Measurements from ENCODE around the gene TGFBR3L.
"Not testable (repeated sequence)": the region's sequence is repeated elsewhere in the genome, so short reads cannot be mapped to it uniquely, and the experiment has no call there.

TGFBR3L gene

DNA sequence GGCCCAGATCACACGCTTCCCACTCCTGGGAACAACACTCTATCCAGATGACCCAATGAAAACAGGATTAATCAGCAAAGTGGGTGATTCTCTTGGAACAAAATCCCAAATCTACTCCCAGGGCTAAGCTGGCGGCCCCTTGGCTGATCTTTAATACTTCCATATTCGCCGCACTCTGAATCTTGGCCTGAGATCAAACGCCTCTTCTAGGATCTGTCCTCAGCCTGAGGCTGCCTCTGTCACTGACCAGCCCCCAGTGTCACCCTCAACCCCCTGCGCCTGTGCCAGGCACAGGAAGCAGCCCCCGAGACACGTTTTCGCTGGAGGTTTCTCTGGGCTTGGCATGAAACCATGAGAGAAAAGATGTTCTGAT, 13.7 kb downstream of the TGFBR3L start:
- no peak for DNase-seq (ENCODE audit: low spot score)

DNA sequence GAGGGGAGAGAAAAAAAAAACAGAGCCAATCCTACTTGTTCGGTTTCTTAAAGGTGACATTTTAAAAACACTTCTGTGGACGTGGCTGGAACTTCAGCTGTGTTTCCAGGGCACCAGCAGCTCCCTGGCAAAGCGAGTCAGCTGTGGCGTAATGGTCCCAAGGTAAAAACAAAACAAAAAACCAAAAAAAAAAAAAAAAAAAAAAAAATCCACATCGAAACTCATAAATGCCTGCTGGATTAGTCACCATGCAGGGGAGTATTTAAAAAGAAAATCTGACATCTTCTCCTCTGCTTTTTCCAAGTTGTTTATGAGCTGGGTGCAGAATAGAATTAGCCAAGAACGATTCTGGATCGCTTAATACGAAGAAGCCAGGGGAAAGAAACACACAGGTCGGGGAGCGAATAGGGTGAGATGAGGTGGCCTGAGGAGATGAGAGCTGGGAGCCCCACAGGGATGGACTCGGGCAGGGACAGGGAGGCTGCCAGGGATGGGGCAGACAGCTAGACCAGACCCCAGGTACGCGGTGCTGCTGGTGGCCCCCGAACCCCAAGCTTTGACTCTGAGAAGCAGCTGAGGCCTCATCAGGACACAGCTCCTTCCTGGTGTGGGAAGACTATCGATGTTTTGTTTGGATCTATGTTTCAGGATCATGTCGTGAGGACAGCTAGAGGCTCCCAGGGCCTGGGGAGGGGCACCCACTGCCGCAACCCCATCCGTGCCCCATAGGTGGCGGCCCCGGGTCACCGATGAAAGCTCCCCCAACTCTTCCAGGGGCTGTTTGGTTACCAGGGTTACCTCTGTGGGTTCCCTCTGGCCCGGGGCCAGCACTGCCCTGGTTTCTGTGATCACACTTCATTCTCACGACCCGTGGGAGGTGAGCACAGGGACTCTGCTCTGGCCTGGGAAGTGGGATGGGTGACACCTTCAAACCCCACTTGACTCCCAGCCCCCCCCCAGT, 14.4 kb downstream of the TGFBR3L start:
- no peak for DNase-seq (ENCODE audit: low spot score)

DNA sequence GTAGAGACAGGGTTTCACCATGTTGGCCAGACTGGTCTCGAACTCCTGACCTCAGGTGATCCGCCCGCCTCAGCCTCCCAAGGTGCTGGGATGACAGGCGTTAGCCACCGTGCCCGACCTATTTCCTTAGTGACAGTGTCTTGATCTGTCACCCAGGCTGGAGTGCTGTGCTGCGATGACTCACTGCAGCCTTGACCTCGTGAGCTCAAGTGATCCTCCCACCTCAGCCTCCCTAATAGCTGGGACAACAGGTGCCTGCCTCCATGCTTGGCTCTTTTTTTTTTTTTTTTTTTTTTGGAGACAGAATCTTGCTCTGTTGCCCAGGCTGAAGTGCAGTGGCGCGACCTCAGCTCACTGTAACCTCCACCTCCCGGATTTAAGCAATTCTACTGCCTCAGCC, 15.4 kb downstream of the TGFBR3L start:
- not testable (repeated sequence) for DNase-seq (ENCODE audit: low spot score)

DNA sequence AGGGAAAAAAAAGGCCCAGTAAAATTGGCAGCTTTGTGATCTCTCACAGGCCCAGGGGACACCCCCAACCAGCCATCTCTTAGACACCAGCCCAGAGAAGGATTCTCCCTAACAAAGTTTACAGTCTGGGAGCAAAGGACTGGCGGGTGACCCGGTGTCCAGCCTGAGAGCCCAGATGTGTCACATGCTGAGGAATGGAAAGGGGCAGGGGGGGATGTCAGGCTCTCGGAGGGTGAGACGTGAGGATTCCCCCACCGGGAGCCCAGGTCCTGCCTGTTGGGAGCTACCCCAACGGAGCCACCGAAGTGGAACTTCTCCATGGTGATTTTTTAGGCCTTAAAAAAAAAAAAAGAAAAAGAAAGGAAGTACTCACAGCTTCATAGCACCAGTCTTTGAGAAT, 16.1 kb downstream of the TGFBR3L start:
- DNase-seq (ENCODE audit: low spot score) = no peak

DNA sequence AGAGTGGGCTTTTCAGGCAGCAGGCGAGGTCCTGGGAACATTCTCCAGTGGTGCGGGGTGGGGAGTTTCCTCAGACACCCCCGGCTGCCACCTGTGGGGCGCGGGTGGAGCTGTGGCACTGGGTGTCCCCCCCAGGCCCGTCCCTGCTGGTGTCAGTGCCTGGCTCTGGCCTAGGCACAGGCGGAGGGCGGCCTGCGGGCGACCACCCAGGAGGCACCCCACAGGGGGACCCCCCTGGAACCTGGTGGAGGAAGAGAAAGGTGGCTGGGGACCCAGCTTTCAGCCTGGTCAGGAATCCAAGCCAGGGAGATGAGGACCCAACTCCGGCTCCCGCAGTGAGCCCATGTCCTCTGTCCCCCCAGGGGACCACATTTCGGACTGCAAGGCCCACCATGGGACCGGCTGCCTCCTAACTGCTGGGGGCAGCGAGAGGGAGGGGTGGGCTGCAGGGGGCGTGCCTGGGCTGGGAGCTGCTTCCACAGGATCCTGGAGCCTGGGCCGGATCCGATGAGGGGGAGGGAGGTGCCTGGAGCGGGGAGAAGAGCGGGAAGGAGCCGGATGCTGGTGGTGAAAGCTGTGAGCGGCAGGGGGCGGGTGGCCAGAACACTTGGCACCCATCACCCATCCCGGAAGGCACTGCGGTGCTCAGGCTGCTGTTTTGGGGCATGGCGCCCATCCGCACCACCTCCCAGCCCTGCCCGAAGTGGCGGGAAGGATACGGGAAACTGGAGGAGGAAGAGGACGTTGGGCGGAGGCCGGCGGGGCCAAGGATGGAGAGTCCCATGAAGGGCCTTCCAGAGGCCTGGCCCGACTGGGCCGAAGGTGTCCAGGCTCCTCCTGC, 16.8 kb downstream of the TGFBR3L start:
- no peak for DNase-seq (ENCODE audit: low spot score)

DNA sequence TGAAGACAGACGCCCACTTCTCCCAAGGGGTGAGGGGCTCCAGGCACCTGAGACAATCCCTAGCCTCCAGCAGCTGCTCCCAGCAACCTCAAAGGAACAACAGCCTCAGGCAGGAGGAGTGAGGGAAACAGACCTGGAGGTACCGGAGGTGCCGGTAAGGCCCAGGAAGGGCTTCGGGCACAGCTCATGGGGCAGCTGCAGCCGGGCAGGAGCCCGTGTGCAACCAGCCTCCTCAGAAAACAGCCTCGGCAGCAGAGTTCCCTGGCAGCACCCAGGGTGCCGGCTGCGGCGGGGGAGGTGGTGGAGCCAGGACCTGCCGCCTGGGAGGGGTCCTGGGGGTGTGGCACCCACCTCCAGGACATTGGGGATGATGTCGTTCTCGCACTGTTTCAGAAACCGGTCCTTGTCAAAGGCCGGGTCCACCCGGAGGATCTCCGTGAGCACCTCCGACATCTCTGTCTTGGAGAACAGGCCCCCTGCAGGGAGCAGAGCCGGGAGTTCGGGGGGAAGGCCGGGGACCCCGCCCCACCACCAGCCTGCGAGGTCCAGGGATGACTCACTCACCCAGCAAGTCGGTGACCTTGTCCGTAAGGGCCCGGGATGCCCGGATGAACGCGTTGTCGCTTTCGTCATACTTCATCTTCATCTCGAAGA, 17.8 kb downstream of the TGFBR3L start:
- no peak for DNase-seq (ENCODE audit: low spot score)

DNA sequence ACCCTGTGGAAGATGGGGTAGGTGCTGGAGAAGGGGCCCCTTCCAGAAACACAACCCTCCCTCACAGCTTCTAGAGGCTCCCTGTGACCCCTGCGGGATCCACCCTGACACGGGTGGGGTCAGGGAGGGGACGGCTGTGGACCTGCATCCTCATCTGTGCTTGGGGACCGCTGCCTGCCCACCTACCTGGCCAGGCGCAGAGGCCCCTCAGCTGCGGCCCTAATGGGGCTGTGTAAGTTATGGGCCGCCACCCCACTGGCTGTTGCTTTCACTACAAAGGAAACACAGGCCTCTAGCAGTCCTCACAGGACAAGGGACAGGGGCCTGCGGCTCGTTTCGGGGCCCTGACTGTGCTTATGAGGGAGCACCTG, 18.3 kb downstream of the TGFBR3L start:
- no peak for DNase-seq (ENCODE audit: low spot score)

DNA sequence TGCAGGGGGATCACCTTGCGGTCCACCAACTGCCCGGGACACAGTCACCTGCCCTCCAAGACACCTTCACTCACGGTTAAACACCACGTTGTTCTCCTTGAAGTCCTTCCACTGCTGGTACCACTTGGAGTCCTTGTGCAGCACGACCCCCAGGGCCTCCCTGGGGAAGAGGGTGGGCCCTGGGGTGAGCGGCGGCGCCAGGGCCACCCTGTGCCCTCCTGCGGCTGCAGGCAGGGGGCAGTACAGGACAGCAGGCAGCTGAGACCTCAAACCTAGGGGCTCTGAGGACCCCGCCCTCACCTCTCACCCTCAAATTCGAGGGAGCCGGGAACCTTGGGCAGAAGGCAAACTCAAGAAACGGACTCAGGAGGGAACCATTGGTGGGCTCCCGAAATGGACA, 18.8 kb downstream of the TGFBR3L start:
- DNase-seq (ENCODE audit: low spot score) = no peak

DNA sequence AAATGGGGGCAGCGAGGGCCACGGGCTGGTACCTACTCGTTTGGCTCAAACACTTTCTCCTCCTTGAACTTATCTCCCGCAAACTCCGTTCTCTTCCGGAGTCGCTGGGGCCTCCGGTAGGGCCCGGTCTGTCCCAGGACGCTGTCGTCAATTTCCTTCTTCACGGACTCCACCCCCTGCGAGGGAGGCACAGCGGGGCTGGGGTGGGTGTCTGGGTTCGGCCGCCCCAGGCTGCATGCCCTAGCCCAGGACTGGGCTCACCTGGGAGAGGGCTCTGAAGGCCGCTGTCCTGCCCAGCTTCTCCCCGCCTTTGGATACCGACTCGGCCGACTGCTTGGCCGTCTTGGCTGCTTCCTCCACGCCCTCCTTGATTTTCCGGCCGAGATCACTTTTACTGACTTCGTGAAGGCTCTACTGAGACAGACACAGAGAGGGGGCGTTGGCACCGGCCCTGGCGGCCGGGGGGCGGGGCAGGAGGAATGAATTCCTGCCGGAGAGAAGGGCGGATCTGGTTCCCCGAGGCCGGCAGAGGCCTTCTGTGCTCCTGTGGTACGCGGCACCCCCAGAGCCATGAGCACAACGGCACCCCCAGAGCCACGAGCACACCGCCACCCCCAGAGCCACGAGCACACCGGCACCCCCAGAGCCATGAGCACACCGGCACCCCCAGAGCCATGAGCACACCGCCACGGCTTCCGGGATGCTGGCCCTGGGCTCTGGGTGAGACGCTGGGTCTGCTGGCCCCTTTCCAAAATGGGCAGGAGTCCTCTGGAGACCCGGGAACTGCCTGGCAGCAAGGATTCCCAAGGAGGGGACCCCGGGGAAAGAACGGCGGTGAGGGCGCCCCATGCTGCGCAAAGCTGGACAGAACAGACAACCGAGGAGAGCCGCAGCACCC, 19.4 kb downstream of the TGFBR3L start:
- DNase-seq (ENCODE audit: low spot score) = no peak

DNA sequence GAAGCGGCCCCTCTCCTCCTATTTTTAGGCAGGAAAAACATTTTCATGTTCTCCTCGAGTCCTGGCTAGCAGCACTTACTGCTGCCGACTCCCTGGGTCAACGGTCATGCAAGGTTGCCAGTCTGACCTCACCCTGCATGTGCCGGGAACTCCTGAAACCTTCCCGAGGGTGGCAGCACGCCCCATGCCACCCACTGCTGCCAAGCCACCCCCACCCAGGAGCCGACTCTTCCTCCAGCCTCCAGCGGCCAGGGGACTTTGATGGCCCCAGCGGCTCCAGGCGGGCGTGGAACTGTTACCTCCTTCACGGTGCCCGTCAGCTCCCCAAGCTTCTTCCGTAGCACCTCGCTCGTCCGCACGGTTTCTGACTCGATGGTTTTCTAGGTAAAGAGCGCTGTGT, 20.1 kb downstream of the TGFBR3L start:
- no peak for DNase-seq (ENCODE audit: low spot score)

DNA sequence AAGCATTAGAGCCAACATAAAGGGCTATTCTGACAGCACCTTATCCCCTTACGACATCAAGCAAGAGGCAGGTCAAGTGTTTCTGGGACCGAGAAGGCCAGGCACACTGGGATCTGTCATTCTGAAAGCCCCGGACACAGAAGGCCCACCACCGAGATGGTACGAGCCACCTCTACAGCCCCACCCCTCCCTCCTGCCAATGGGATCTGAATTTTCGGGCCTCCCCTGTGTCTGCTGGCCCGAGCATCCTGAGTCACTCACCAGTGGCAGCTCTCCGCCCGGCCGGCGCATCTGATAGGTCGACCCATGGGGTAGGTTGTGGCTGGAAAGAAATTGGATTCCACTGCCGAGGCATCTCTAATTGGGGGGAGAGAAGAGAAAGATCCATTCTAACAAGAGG, 26.2 kb downstream of the TGFBR3L start:
- DNase-seq (ENCODE audit: low spot score) = no peak

DNA sequence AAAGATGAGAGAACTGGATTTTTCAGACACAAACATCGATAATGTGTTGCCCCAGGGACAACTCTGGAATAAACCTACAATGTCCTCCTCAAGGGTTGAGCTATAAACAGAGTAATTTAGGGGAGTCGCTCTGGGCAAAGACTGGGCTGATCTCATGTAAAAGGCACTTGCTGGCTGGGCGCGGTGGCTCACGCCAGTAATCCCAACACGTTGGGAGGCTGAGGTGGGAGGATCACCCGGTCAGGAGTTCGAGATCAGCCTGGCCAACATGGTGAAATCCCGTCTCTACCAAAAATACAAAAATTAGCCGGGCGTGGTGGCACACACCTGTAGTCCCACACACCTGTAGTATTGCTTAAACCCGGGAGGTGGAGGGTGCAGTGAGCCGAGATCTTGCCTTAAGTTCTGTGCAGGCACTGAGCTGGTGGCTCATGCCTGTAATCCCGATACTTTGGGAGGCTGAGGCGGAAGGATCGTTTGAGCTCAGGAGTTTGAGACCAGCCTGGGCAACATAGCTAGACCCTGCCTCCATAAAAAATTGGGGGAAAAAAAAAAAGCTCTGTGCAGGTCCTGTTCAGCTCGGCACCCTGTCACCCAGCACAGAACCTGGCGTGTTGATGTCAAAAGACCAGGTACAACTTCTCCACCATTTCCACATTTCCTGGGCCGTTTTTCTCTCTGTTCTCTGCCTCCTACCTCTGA, 27.4 kb downstream of the TGFBR3L start:
- DNase-seq (ENCODE audit: low spot score) = no peak

DNA sequence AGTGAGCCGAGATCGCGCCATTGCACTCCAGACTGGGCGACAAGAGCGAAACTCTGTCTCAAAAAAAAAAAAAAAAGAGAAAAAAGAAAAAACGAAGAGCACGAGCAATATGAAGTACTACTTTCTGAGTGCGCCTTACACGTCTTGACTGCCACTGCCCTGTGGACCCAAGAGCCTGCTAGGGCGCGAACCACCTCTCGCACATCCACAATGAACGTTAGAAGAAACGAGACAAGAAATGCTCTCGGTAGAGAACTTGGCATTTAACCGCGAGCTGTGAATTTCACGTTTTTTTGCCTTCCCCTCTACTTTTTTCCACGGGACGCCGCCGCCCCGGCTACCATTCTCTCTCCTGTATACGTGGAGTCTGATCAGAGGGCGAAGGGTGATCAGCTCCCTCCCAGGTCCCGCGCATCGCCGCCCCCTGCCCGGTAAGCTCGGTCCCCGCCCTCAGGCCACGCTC, 28.4 kb downstream of the TGFBR3L start:
- no peak for DNase-seq (ENCODE audit: low spot score)

DNA sequence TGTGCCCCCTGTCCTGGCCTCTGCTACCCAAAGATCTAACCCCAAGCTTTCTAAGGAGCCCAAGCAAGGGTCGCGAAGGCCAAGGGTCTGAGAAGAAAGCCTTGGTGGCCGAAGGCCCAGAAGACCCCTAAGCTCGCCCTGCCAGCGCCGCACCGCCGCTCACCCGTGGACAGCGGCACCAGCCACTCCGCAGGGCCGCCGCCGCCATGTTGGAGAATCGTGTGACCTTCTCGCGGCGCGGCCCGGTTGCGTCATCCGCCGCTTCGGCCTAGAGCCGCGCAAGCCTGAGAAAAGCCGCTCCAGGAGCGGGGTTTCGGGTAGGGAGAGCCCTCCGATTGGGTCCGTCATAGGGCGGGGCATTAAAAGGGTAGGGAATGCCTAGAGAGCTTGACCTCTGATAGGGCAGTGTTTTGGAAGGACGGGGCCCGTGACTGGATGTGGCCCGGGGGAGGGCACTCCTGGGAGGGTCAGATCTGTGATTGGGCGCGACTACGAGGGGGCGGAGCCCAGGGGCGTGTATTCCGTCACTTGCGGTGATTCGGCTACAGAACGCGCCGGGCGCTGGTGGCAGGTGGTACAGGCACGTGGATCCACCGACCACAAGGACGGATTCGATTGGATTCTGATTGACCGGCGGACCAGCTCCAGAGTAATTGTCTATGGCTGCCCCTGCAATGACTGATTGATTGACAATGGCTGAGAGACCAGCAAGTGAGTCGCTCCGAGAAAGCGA, 29.0 kb downstream of the TGFBR3L start, which contains the start of gene TIMM44:
TIMM44 (minus strand) TSS at position 223 of the 733 bp plus-strand sequence; CDS start at position 208, 15 bp downstream.
- peak; percentile 98 for DNase-seq (ENCODE audit: low spot score)

DNA sequence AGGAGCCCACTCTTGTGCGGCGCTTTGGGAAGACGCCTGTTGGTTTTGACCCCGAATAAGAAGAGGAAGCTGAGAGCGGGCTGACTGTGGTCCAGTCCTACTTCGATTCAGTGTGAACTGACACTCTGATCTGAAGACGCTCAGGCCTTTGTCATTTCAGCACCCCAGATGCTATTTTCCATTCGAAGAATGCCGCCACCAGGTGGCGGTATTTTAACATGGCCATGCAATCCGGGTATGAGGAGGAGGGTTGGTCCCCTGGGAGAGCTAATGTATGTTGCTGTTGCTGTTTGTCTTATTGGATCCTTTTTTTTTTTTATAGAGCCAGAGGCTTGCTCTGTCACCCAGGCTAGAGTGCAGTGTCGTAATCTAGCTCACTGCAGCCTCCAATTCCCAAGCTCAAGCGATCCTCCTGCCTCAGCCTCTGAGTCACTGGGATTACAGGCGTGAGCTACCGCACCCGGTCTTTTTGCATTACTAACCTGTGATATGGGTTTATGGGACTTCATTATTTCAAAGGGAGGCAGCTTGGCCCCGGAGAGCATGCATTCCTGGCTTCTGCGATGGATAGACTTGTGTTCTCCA, 29.6 kb downstream of the TGFBR3L start:
- peak; percentile 83 for DNase-seq (ENCODE audit: low spot score)

DNA sequence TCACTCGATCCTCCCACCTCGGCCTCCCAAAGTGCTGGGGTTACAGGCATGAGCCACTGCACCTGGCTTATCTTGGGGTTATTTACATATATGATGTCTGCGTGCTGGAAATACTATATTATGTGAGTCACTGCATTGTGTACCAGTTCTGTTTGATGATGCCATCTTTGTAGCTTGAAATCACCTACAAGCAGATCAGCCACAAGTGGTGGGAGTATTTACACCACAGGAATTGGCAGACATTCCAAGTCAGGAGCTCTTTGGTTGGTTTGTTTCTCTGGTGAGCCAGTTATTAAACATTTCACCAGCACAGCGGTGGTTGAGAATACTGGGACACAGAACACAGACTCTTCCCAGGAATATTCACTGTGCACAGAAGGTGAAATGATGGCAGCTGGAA, 33.3 kb downstream of the TGFBR3L start:
- no peak for DNase-seq (ENCODE audit: low spot score)

DNA sequence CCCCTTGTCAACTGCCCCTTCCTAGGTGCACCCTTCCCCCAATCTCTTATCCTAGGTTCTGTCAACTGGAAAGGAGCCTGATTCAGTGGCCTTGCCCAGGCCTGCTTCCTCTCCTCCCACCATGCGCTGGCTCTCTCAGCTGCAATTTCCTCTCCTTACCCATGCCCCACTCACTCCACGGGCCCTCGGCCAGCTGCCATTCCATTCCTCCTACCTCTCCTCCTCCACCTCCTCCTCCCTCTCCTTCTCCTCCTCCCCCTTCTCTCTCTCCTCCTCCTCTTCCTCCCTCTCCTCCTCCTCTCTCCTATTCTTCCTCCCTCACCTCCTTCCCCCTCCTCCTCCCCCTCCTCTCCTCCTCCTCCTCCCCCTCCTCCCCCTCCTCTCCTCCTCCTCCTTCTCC, 38.4 kb downstream of the TGFBR3L start:
- peak; percentile 14 for DNase-seq (ENCODE audit: low spot score)

DNA sequence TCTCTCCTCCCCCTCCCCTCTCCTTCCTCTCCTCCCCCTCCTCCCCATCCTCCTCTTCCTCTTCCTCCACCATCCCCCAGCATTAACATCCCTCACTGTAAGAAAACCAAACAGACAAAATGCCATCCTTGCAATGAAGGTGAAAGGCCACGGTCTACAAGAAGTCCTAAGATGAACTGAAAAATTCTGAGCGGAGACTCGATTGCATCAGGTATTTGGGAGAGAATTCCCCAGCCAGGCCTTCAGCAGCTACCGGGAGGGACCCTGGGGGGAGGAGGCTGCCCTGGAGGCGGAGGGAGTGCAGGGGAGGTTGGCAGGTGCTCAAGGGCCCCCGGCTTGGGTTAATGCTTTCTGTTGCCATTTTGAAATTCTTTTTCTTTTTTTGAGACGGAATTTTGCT, 38.9 kb downstream of the TGFBR3L start:
- no peak for DNase-seq (ENCODE audit: low spot score)

DNA sequence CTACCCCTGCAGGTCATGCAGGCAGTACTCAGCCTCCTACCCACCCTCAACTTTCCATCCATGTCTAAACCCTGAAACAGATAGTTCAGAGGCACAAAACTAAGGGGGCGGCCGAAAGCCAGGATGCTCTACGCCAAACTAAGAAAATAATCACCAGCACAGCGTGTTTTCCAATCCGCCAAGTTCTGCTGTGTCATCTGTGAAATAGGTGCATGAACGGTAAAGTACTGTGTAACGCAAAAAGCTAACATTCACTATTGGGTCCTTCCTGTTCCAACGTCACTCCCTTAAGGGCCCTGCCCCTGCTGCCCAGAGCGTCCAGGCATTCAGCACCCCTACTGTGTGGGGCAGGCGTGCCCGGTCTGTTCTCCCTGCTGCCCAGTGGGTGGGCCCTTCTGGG, 41.1 kb downstream of the TGFBR3L start:
- DNase-seq (ENCODE audit: low spot score) = no peak

DNA sequence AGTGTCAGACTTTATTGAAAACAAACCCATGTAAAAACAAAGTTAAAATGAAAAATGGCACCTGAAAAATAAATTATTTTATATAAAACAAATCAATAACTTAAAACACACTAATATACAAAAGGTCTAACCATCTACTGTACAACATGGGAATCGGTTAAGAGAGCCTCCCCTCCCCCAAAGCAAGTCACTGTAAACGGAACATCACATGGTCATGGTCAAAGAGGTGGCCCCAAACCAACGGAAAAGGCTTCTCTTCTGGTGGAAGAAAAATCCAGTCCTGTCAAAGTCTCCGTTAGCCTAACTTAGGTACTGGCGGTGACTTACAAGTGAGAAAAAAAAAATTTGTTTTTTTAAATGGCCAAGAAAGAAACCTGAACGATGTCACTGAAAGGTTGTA, 44.6 kb downstream of the TGFBR3L start:
- no peak for DNase-seq (ENCODE audit: low spot score)
